GM12878 (cell line): ENCODE data around the gene SLC39A7. TPM values are rescaled to one million over a fixed set of nuclear protein-coding genes. Genes with fewer than 3 reads are reported as not detected.
A peak's percentile ranks its signal among the peaks of the same experiment; 100 is the strongest.

ENCODE experiments used
- ATAC-seq: fragments of 200-7000 bp; cut with Tn5 transposase; 3 replicates; pipeline ENCODE4 v1.9.1; 2020; ENCODE audit warnings: mild to moderate bottlenecking, moderate library complexity
- BruUV-seq: library from RNA; stranded (reverse); fragments of 400-500 nt; replicated peaks from 2 replicates; lab custom pipeline; 2021; lab: Mats Ljungman, UMichigan
- CTCF ChIA-PET: fragments of 300-600 bp; sonication (Branson Sonifier 250); formaldehyde crosslinking; extraction: SDS; loops from one replicate; lab custom pipeline; 2021; ENCODE audit warnings: inconsistent platforms; lab: Yijun Ruan, JAX
- POLR2A ChIA-PET: fragments of 350-600 bp; formaldehyde crosslinking; extraction: SDS; loops from one replicate; lab custom pipeline; 2021; ENCODE audit warnings: inconsistent platforms; lab: Charles Lee
- RAD21 ChIA-PET: fragments of 300-600 bp; sonication (Branson Sonifier 250); formaldehyde crosslinking; loops from one replicate; lab custom pipeline; 2023; ENCODE audit warnings: antibody characterized with exemption; ENCODE audit not compliant: unreplicated experiment; lab: Charles Lee
- SMC1A ChIA-PET: fragments of 300-600 bp; sonication (Branson Sonifier 250); formaldehyde crosslinking; loops from one replicate; lab custom pipeline; 2023; ENCODE audit not compliant: unreplicated experiment, uncharacterized antibody; lab: Charles Lee
- DNase-seq: peaks from one replicate; pipeline ENCODE4 v3.0.0-alpha.2; 2011; ENCODE audit warnings: low read depth, low spot score
- FAIRE-seq: peaks from 3 replicates; lab custom pipeline; 2011; peaks lifted over from hg19 to GRCh38; lab: Jason Lieb, UNC
- H2AFZ ChIP-seq: 2 replicates; pipeline ENCODE4 v1.6.0; 2011; ENCODE audit warnings: low read depth, low read length, control low read depth; ENCODE audit not compliant: control insufficient read depth
- H3K27ac ChIP-seq: 2 replicates; pipeline ENCODE4 v1.5.1; 2011; ENCODE audit warnings: control low read depth; ENCODE audit not compliant: control insufficient read depth, insufficient read depth
- H3K27me3 ChIP-seq, 2 experiments: replicated peaks in 1 of 2; 2 replicates each; pipeline versions ENCODE4 v1.6.0 to v1.6.1; 2011; ENCODE audit warnings: low read length in 1 of 2; ENCODE audit not compliant: control insufficient read depth in 2 of 2, insufficient read depth in 2 of 2
- H3K36me3 ChIP-seq, 2 experiments: 2 replicates each; pipeline ENCODE4 v1.5.1; 2011; ENCODE audit warnings: low read length in 1 of 2; ENCODE audit not compliant: control insufficient read depth in 2 of 2, insufficient read depth in 2 of 2
- H3K4me1 ChIP-seq: 2 replicates; pipeline ENCODE4 v1.6.1; 2011; ENCODE audit warnings: mild to moderate bottlenecking, low read length, moderate library complexity, mixed read lengths; ENCODE audit not compliant: control insufficient read depth, insufficient read depth
- H3K4me2 ChIP-seq: 2 replicates; pipeline ENCODE4 v1.6.0; 2011; ENCODE audit warnings: control low read depth; ENCODE audit not compliant: control insufficient read depth, insufficient read depth
- H3K4me3 ChIP-seq: fragments of 200-600 bp; sonication (generic); 2 replicates; pipeline ENCODE4 v1.5.1; 2016
- H3K79me2 ChIP-seq: 2 replicates; pipeline ENCODE4 v1.6.0; 2011; ENCODE audit warnings: low read length; ENCODE audit not compliant: control insufficient read depth, insufficient read depth
- H3K9ac ChIP-seq: 2 replicates; pipeline ENCODE4 v1.8.0; 2011; ENCODE audit warnings: low read length, control low read depth, mixed read lengths; ENCODE audit not compliant: control insufficient read depth, insufficient read depth
- H3K9me3 ChIP-seq: replicated peaks from 3 replicates; pipeline ENCODE4 v1.5.1; 2011; ENCODE audit warnings: mild to moderate bottlenecking, low read length; ENCODE audit not compliant: control insufficient read depth, insufficient read depth
- H4K20me1 ChIP-seq: 2 replicates; pipeline ENCODE4 v1.6.0; 2011; ENCODE audit not compliant: control insufficient read depth, insufficient read depth
- BHLHE40 ChIP-seq, 2 experiments: fragments of 450-650 bp in 1 of 2; IDR thresholded peaks; 2 replicates each; pipeline ENCODE4 v1.6.1; 2011 to 2017; ENCODE audit warnings: low read depth in 2 of 2, borderline replicate concordance in 1 of 2, improper control_type of control experiment in 1 of 2, low read length in 1 of 2, mild to moderate bottlenecking in 1 of 2
- FOS ChIP-seq: IDR thresholded peaks from 3 replicates; pipeline ENCODE4 v1.6.1; 2011; ENCODE audit warnings: borderline replicate concordance; ENCODE audit not compliant: insufficient read length; ENCODE audit errors: extremely low read depth
- JUNB ChIP-seq: IDR thresholded peaks from 2 replicates; pipeline ENCODE4 v1.6.1; 2016; ENCODE audit warnings: antibody characterized with exemption, mild to moderate bottlenecking
- MEF2B ChIP-seq: fragments of 450-650 bp; IDR thresholded peaks from 2 replicates; pipeline ENCODE4 v1.6.1; 2018; ENCODE audit warnings: mild to moderate bottlenecking, moderate library complexity; ENCODE audit not compliant: partially characterized antibody, poor library complexity, severe bottlenecking
- MTA2 ChIP-seq: fragments of 450-650 bp; IDR thresholded peaks from 2 replicates; pipeline ENCODE4 v1.6.1; 2016; ENCODE audit warnings: low read depth, mild to moderate bottlenecking, moderate library complexity
- NR2C2 ChIP-seq: IDR thresholded peaks from 2 replicates; pipeline ENCODE4 v1.6.1; 2011; ENCODE audit warnings: borderline replicate concordance, low read depth; ENCODE audit not compliant: control insufficient read depth, insufficient read length
- NR2F1 ChIP-seq: fragments of 450-650 bp; conservative IDR thresholded peaks from 2 replicates; pipeline ENCODE4 v1.6.1; 2017; ENCODE audit warnings: mild to moderate bottlenecking
- RAD21 ChIP-seq: IDR thresholded peaks from 2 replicates; pipeline ENCODE4 v1.6.1; 2011; ENCODE audit warnings: mild to moderate bottlenecking, low read depth, low read length, moderate library complexity; ENCODE audit not compliant: insufficient read depth
- RUNX3 ChIP-seq: IDR thresholded peaks from 2 replicates; pipeline ENCODE4 v1.6.1; 2012; ENCODE audit warnings: low read length, inconsistent platforms
- SREBF1 ChIP-seq: IDR thresholded peaks from 2 replicates; pipeline ENCODE4 v1.6.1; 2012; ENCODE audit warnings: mild to moderate bottlenecking, low read length
- STAT1 ChIP-seq: fragments of 450-650 bp; conservative IDR thresholded peaks from 2 replicates; pipeline ENCODE4 v1.6.1; 2014; ENCODE audit warnings: antibody characterized with exemption, mild to moderate bottlenecking
- TCF12 ChIP-seq: IDR thresholded peaks from 2 replicates; pipeline ENCODE4 v1.6.1; 2011; ENCODE audit warnings: low read depth, mild to moderate bottlenecking, low read length
- ZBTB4 ChIP-seq: fragments of 450-650 bp; formaldehyde crosslinking; IDR thresholded peaks from 2 replicates; pipeline ENCODE4 v1.4.0; 2022; ENCODE audit warnings: mild to moderate bottlenecking, moderate library complexity
- WGBS: methylation state at CpG from one replicate; pipeline ENCODE4 v1.1.6; 2016; ENCODE audit warnings: low lambda C conversion rate; ENCODE audit not compliant: insufficient replicate concordance, insufficient coverage; ENCODE audit errors: missing lambda C conversion rate; 5-methylcytosine and 5-hydroxymethylcytosine counted together
- in situ Hi-C: fragments of 300-500 bp; cut with MboI; formaldehyde crosslinking; loops from 9 replicates; pipeline ENCODE4 v1.14.3; 2018; ENCODE audit warnings: mixed read lengths
- intact Hi-C: fragments of 100-400 bp; cut with micrococcal nuclease; formaldehyde crosslinking; loops from one replicate; pipeline ENCODE4 v1.14.2; 2022; ENCODE audit not compliant: unreplicated experiment
- polyA plus RNA-seq, 11 experiments: library from polyadenylated mRNA; depleted of rRNA in 4 of 11; unstranded in 6 of 11; stranded (reverse) in 5 of 11; fragments of >200 nt; fragmentation: Nextera tagmentation in 4 of 11; fragmentation: Illumina TruSeq in 1 of 11; extraction: Ambion mirVana in 4 of 11; extraction: Trizol in 1 of 11; gene quantifications; 1 replicate in 1 of 11; 2 replicates in 10 of 11; pipeline versions ENCODE4 v1.2.1 to v1.2.3, GENCODE V29; 2011 to 2016; ENCODE audit warnings: inconsistent platforms in 2 of 11, missing spikeins in 2 of 11, low read depth in 1 of 11
- total RNA-seq, 4 experiments: library from RNA; depleted of rRNA in 3 of 4; stranded (reverse); fragments of >200 nt in 3 of 4; fragmentation: Illumina TruSeq in 1 of 4; extraction: Trizol in 1 of 4; gene quantifications; 2 replicates each; pipeline versions ENCODE4 v1.2.1 to v1.2.3, GENCODE V29; 2013 to 2021

SLC39A7 gene
- total and polyA plus RNA-seq, 10 of the 15 experiments (the other 5 are each of a cell fraction or from before 2014, with no cell fraction given): 7.3 to 63.1 (median 40.6) TPM

- TF ChIP-seq NR2C2: no peak
- no peak for TF ChIP-seq SREBF1
- no peak for TF ChIP-seq MEF2B
- no peak for TF ChIP-seq FOS
- no peak for TF ChIP-seq TCF12
- no peak for TF ChIP-seq RAD21
- TF ChIP-seq STAT1: no peak
- TF ChIP-seq NR2F1: no peak
- no peak for TF ChIP-seq MTA2
- TF ChIP-seq RUNX3: no peak
These were observed 37.1 kb downstream of the SLC39A7 start (continued) for GRCh38 chr6:33237741-33238140.

GRCh38 chr6:33241968-33242367, 41.3 kb downstream of the SLC39A7 start:
- FAIRE-seq: peak; percentile 92
- Histone ChIP-seq H3K9me3 (no peaks in the 10 kb centered on the region), H3K27ac (no peak overlapping the region), H3K79me2 (no peaks in the 10 kb centered on the region), H3K36me3 (no peaks in the 10 kb centered on the region), H3K4me1 (no peaks in the 10 kb centered on the region), H4K20me1 (no peaks in the 10 kb centered on the region), H2AFZ (no peak overlapping the region), H3K27me3 (no peaks in the 10 kb centered on the region; a peak in 1 of 4 replicates), H3K9ac (no peak overlapping the region), H3K4me2 (no peak overlapping the region), H3K4me3 (no peak overlapping the region)
- intact Hi-C loops: no loop called here
- CTCF ChIA-PET: no interaction called here
- peak; percentile 65 for ATAC-seq
- in situ Hi-C loops: no loop called here
- 3% methylated on average over 3 of the region's 3 CpGs for WGBS
- no peak for DNase-seq
- SMC1A ChIA-PET: no interaction called here
- POLR2A ChIA-PET: no interaction called here
- BruUV-seq: no TSS peak
- RAD21 ChIA-PET: no interaction called here
- TF ChIP-seq JUNB: peak; percentile 38
- no peak for TF ChIP-seq ZBTB4 (CRISPR knock-in tag)
- TF ChIP-seq RUNX3: peak; percentile 39; the same call in 1 of the 2 replicates
- peak in 1 of 2 experiments; percentile 14; a peak in 1 of 4 replicates for TF ChIP-seq BHLHE40 (IDR thresholded peaks at IDR 0.05; ENCODE audit: borderline replicate concordance in 1 of 2, low read depth in 2 of 2, low read length in 1 of 2)
